DOHH2 (cell line): Measurements from ENCODE around the gene MAGEC1.

Experiments
- H3F3A ChIP-seq: fragments of 200-600 bp; sonication (generic), shearing (Covaris generic); 2 replicates; pipeline ENCODE4 v1.6.0; 2016; ENCODE audit warnings: antibody characterized with exemption, mild to moderate bottlenecking; ENCODE audit not compliant: control insufficient read depth, insufficient read depth
- H3K27ac ChIP-seq: fragments of 200-600 bp; sonication (generic); 2 replicates; pipeline ENCODE4 v1.5.1; 2014; ENCODE audit warnings: low read depth, mild to moderate bottlenecking, low read length, moderate library complexity
- H3K27me3 ChIP-seq: fragments of 200-600 bp; sonication (generic); 2 replicates; pipeline ENCODE4 v1.6.1; 2014; ENCODE audit warnings: mild to moderate bottlenecking, low read length, mixed read lengths; ENCODE audit not compliant: control insufficient read depth
- H3K36me3 ChIP-seq: fragments of 200-600 bp; sonication (generic); 2 replicates; pipeline ENCODE4 v1.6.1; 2014; ENCODE audit warnings: mild to moderate bottlenecking, low read length, moderate library complexity, mixed read lengths; ENCODE audit not compliant: control insufficient read depth
- H3K4me1 ChIP-seq: fragments of 200-600 bp; sonication (generic); 2 replicates; pipeline ENCODE4 v1.6.1; 2014; ENCODE audit warnings: mild to moderate bottlenecking, low read length, mixed read lengths; ENCODE audit not compliant: control insufficient read depth
- H3K4me2 ChIP-seq: fragments of 200-600 bp; sonication (generic); 2 replicates; pipeline ENCODE4 v1.6.0; 2014; ENCODE audit warnings: mild to moderate bottlenecking, low read length, moderate library complexity
- H3K4me3 ChIP-seq: fragments of 200-600 bp; sonication (generic); 2 replicates; pipeline ENCODE4 v1.5.1; 2014; ENCODE audit warnings: mild to moderate bottlenecking, low read length, mixed read lengths
- H3K79me2 ChIP-seq: fragments of 200-600 bp; sonication (generic); 2 replicates; pipeline ENCODE4 v1.6.1; 2014; ENCODE audit warnings: mild to moderate bottlenecking, low read length, mixed read lengths; ENCODE audit not compliant: control insufficient read depth
- H3K9me2 ChIP-seq: fragments of 200-600 bp; sonication (generic); replicated peaks from 2 replicates; pipeline ENCODE4 v1.6.1; 2014; ENCODE audit warnings: mild to moderate bottlenecking, low read length, mixed read lengths; ENCODE audit not compliant: control insufficient read depth
- H3K9me3 ChIP-seq: fragments of 200-600 bp; sonication (generic); 2 replicates; pipeline ENCODE4 v1.6.1; 2014; ENCODE audit warnings: antibody characterized with exemption, low read length, mixed read lengths; ENCODE audit not compliant: control insufficient read depth, insufficient read depth
- H4K20me1 ChIP-seq: fragments of 200-600 bp; sonication (generic); 2 replicates; pipeline ENCODE4 v1.6.0; 2014; ENCODE audit warnings: low read depth, mild to moderate bottlenecking, antibody characterized with exemption, low read length, moderate library complexity; ENCODE audit not compliant: control insufficient read depth, insufficient read depth
- EZH2phosphoT487 ChIP-seq: fragments of 200-600 bp; sonication (generic); IDR thresholded peaks from 2 replicates; pipeline ENCODE4 v1.6.1; 2017; ENCODE audit warnings: borderline replicate concordance, mild to moderate bottlenecking, antibody characterized with exemption, low read length, moderate library complexity, mixed read lengths
- TF ChIP-seq, protein P1 (sequence below): fragments of 200-600 bp; sonication (generic); IDR thresholded peaks from one replicate; pipeline ENCODE4 v1.5.1; 2014; ENCODE audit warnings: antibody characterized with exemption, mild to moderate bottlenecking, low read depth, low read length; ENCODE audit not compliant: poor library complexity, severe bottlenecking

MAGEC1 gene

DNA sequence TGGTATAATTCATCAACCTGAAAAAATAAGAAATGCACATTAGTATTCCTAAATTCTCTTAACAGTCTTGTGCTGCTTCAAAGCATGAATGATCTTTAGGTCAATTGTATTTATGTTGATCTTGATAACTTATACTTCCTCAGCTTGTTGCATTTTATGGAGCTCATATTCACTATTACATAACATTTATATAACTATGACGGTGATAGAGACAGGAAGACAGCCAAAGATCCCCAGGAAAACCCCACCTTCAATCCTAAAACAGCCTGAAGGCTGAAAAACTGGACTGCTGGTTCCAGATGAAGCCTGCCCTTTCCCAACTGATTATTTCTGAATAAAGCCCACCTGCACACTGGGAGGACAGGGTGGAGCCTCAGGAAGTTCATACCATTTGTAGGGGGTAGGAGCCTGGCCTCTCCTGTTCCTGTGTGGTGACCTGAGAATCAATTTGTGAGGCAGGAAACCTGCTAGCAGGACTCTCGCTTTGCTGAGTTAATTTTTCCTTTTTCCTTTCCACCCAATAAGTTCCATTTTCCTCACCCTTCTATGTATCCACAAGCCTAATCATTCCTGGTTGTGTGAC, 30.5 kb downstream of the MAGEC1 start:
- no peaks in the 10 kb centered on the region for H3K9me3 ChIP-seq
- no peak overlapping the region for H3K4me3 ChIP-seq
- H3K79me2 ChIP-seq, result no peaks in the 10 kb centered on the region
- no peaks in the 10 kb centered on the region for H3K36me3 ChIP-seq
- no peaks in the 10 kb centered on the region for H3K27me3 ChIP-seq
- no peaks in the 10 kb centered on the region for H3K9me2 ChIP-seq
- no peaks in the 10 kb centered on the region for H3F3A ChIP-seq
- no peak overlapping the region for H3K4me2 ChIP-seq
- H3K27ac ChIP-seq, result no peak overlapping the region
- H4K20me1 ChIP-seq, result no peaks in the 10 kb centered on the region
- no peaks in the 10 kb centered on the region for H3K4me1 ChIP-seq
- TF ChIP-seq EZH2phosphoT487, result no peak
- TF ChIP-seq, protein P1, sequence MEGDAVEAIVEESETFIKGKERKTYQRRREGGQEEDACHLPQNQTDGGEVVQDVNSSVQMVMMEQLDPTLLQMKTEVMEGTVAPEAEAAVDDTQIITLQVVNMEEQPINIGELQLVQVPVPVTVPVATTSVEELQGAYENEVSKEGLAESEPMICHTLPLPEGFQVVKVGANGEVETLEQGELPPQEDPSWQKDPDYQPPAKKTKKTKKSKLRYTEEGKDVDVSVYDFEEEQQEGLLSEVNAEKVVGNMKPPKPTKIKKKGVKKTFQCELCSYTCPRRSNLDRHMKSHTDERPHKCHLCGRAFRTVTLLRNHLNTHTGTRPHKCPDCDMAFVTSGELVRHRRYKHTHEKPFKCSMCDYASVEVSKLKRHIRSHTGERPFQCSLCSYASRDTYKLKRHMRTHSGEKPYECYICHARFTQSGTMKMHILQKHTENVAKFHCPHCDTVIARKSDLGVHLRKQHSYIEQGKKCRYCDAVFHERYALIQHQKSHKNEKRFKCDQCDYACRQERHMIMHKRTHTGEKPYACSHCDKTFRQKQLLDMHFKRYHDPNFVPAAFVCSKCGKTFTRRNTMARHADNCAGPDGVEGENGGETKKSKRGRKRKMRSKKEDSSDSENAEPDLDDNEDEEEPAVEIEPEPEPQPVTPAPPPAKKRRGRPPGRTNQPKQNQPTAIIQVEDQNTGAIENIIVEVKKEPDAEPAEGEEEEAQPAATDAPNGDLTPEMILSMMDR, result no peak

DNA sequence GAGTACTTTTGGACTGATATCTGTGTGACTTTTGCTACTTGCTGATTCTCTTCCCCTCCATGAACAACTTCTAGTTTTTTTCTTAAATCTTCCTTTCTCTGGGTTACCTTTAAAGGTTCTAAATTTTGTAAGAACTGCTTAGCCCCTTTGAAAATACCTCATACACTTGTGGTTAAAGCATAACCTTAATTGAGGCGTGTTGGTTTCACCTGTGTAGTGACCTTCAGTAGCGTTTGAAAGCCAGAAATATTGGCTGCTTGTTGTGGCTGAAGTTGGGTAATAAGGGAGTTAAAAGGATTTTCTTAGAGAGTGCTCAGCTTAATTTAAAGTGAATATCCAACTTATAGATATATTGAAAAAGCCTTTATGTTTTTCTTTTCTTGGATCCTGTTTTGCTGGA, 32.0 kb downstream of the MAGEC1 start:
- Histone ChIP-seq H3K36me3 (no peaks in the 10 kb centered on the region), H3K4me2 (no peak overlapping the region), H3K9me2 (no peaks in the 10 kb centered on the region), H3K4me3 (no peak overlapping the region), H4K20me1 (no peaks in the 10 kb centered on the region), H3F3A (no peaks in the 10 kb centered on the region), H3K79me2 (no peaks in the 10 kb centered on the region), H3K27ac (no peak overlapping the region), H3K4me1 (no peaks in the 10 kb centered on the region), H3K27me3 (no peaks in the 10 kb centered on the region), H3K9me3 (no peaks in the 10 kb centered on the region)
- TF ChIP-seq EZH2phosphoT487, result no peak
- TF ChIP-seq, protein P1, result no peak

DNA sequence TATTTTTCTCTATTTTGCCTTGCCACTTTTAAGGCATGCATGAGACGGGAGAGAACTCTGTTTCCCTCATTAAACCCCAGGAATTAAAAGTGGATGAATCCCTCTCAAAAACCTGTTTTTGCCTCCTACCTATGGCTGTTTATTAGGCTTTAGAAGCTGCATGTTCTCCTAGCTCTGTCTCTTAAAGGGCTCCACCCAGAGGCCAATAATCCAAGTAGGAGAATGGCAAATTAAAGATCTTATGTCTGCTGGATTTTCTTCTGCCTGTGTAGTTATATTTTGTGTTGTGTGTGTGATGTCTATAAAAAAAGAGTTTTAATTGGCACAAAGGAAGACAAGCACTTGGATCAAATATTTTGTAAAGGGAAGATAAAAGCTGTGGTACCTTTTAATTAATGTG, 32.4 kb downstream of the MAGEC1 start:
- no peaks in the 10 kb centered on the region for H4K20me1 ChIP-seq
- no peaks in the 10 kb centered on the region for H3K9me3 ChIP-seq
- no peak overlapping the region for H3K27ac ChIP-seq
- H3K9me2 ChIP-seq, result no peaks in the 10 kb centered on the region
- no peak overlapping the region for H3K4me3 ChIP-seq
- H3K27me3 ChIP-seq, result no peaks in the 10 kb centered on the region
- H3K36me3 ChIP-seq, result no peaks in the 10 kb centered on the region
- no peak overlapping the region for H3K4me2 ChIP-seq
- H3K79me2 ChIP-seq, result no peaks in the 10 kb centered on the region
- no peaks in the 10 kb centered on the region for H3K4me1 ChIP-seq
- H3F3A ChIP-seq, result no peaks in the 10 kb centered on the region
- no peak for TF ChIP-seq EZH2phosphoT487
- TF ChIP-seq, protein P1, result no peak

DNA sequence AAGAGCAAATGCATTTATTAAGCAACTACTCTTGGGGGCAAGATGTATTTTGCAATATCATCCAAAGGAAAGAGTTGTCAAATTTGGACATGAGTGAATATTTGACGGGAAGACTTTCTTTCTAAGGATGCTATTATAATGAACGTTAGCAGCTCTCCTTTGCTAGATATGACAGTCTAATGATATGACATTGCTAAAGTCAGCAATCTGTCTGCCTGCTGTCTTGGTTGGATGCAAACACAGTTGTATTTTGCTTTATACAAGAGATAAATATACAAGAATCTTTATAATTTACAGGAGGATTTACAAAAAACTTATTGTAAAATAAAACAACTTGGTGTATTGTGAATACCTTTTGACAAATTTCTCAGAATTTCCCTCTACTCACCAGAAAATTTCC, 37.5 kb downstream of the MAGEC1 start:
- Histone ChIP-seq H3K4me3 (no peak overlapping the region), H3K36me3 (no peaks in the 10 kb centered on the region), H3K4me2 (no peak overlapping the region), H3K4me1 (no peaks in the 10 kb centered on the region), H3K27me3 (no peaks in the 10 kb centered on the region), H3K9me2 (no peaks in the 10 kb centered on the region), H4K20me1 (no peaks in the 10 kb centered on the region), H3K27ac (no peak overlapping the region), H3F3A (no peaks in the 10 kb centered on the region), H3K79me2 (no peaks in the 10 kb centered on the region), H3K9me3 (no peaks in the 10 kb centered on the region)
- TF ChIP-seq, protein P1, result no peak
- TF ChIP-seq EZH2phosphoT487, result no peak
